Astrocyte of the cerebellum (primary cell): ENCODE data around the gene ALOX12B.
A peak's percentile ranks its signal among the peaks of the same experiment; 100 is the strongest.

Experiments
- DNase-seq: peaks from one replicate; pipeline ENCODE4 v3.0.0-alpha.2; 2011; ENCODE audit warnings: low read depth
- H3K4me3 ChIP-seq: 2 replicates; pipeline ENCODE4 v1.5.1; 2011; ENCODE audit warnings: mild to moderate bottlenecking, low read depth, low read length, moderate library complexity
- in situ Hi-C: cut with HindIII; loops from 2 replicates; pipeline ENCODE4 v1.10.0; 2017; ENCODE audit warnings: low sequenced_read_pairs
- TF ChIP-seq, protein P1 (sequence below): IDR thresholded peaks from 2 replicates; pipeline ENCODE4 v1.5.1; 2012; ENCODE audit warnings: low read length, low read depth, moderate library complexity, mild to moderate bottlenecking; ENCODE audit errors: missing control alignments

ALOX12B gene

DNA sequence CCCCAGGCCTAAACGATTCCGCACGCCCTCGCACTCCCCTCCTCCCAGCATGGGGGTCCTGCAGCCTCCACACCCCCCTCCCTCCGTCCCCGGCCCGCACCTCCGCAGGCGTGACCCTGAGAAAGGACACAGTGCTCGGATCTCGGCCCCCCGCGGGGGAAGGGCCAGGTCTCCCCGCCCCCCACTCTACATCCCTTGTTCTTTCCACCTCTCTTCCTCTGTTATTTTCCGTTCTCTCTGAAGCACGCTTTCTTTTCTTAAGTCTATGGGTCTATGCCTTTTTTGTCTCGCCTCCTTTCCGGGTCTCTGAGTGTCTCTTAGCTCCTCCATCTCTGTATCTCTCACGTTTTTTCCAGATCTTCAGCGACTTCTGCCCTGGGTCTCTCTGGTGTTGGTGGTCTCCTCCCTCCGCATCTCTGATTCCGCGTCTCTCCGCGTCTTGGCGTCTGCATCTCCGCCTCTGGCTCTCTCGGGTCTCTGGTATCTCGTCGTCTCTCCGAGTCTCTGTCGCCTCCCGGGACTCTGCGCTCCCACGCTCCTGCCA, 38.5 kb upstream of the ALOX12B start:
- in situ Hi-C loops = no loop called here
- DNase-seq = no peak
- TF ChIP-seq, protein P1, sequence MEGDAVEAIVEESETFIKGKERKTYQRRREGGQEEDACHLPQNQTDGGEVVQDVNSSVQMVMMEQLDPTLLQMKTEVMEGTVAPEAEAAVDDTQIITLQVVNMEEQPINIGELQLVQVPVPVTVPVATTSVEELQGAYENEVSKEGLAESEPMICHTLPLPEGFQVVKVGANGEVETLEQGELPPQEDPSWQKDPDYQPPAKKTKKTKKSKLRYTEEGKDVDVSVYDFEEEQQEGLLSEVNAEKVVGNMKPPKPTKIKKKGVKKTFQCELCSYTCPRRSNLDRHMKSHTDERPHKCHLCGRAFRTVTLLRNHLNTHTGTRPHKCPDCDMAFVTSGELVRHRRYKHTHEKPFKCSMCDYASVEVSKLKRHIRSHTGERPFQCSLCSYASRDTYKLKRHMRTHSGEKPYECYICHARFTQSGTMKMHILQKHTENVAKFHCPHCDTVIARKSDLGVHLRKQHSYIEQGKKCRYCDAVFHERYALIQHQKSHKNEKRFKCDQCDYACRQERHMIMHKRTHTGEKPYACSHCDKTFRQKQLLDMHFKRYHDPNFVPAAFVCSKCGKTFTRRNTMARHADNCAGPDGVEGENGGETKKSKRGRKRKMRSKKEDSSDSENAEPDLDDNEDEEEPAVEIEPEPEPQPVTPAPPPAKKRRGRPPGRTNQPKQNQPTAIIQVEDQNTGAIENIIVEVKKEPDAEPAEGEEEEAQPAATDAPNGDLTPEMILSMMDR = no peak
- peak overlapping the region; percentile 65 for H3K4me3 ChIP-seq

DNA sequence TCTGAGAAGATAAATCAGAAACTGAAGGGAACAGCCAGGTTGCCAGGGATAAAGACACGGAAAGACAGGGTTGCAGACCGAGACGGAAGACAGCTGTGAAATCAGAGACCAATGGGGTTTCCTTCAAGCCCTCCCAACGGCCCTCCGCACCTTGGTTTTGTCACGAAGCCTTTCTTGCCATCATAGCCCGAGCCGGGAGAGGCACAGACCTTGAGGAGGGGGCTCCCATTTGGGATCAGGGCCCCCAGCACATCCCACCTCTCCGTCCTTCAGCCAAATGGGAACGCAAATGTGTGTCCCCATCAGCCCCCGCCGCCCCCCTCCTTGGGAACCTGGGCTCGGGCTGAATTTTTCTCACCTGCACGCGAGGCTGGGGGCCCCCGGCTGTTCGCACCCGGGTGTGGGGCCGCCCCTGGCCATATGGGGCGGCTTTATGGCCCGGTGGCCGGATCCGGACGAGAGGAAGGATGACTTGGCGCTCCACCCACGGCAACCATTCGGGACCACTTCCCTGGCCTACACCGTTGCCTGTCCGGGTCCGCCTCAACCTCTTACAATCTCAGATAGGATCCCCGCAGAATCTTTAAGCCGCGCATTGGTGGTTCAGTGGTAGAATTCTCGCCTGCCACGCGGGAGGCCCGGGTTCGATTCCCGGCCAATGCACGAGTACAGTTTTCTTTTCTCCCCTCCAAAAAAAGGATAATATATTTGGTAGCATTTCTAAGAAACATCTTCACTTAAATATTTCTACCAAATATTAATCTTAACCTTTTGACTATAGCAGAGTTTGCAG, 37.8 kb upstream of the ALOX12B start:
- in situ Hi-C loops = no loop called here
- H3K4me3 ChIP-seq = peak overlapping the region; percentile 65
- TF ChIP-seq, protein P1 = no peak
- no peak for DNase-seq

DNA sequence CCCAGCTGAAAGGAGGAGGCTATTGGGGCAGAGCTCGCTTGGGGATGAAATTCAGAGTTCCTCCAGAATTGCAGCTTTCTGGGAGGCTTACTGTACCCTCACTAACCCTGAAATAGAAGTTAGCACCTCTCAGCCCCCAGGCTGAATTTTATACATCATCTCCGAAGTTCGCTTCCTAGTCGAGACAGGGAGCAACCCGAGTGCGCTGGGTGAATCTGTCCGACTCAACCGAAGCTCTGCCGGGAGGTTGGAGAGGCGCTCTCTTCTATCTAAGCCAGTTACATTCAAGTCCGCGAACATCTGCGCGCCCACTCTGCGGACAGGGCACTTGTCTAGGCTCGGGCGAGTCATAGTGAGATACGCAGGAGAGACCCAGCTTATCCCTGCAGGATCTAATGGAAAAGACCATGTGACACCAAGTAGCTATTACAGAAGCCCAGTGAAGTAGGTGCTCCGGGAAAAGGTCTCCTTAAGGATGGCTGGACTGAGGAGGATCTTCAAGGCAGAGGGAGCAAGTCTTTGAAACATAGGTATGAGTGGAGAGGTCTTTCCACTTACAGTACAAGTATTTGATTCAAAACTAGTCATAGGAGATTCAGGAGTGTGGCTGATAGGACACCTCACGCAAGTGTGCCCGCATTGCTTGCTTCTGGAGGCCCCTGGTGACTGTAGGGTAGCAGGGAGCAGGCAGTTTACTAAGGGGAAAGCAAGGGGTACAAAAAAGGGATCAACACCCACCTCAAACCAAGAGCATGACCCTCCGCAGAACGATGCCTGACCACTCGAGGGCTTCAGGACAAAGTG, 37.0 kb upstream of the ALOX12B start:
- no peak for DNase-seq
- H3K4me3 ChIP-seq = peak overlapping the region; percentile 54
- in situ Hi-C loops = loop anchor here (25.0 kb wide), 1 partner anchor 188 kb away; the partner anchor contains the start of gene ARHGEF15
- TF ChIP-seq, protein P1 = no peak

DNA sequence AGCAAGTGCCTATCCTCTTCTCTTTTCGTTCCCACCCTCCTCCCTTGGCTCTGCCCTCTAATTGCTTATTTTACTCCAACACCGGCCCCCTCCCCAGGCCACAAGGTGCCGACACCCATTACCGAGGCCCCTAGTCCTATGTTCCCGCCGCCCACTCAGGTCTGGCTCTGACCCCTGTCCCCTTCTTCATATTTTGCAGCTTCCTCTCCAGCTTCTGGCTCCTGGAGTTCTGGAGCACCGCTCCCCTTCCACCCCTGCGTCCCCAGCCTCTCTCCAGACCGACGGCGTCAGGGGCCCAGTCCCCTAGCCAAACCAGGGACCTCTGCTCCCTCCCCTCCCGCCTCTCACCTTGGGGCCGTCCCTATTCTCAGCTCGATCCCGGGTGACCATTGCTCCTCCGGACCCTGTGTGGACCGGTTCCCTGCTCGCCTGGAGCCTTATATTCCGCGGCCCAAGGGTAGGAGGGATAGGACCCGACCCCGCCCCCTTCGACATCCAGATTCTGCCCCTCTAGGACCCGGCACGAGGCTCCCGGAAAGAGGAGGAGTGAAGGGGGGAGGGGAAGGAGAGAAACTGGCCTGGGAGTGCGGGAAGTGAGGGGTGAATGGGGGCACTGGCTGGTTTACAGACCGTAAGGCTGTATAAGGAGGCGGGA, 36.3 kb upstream of the ALOX12B start, which contains the start of gene HES7:
Gene HES7 (minus strand): TSS at position 412 of the 655 bp plus-strand sequence. CDS start 22 bp downstream, at position 390.
- DNase-seq = no peak
- H3K4me3 ChIP-seq = peak within 1 kb of the TSS; percentile 54
- TF ChIP-seq, protein P1 = no peak
- in situ Hi-C loops = loop anchor here (25.0 kb wide), 1 partner anchor 188 kb away; the partner anchor contains the start of gene ARHGEF15

DNA sequence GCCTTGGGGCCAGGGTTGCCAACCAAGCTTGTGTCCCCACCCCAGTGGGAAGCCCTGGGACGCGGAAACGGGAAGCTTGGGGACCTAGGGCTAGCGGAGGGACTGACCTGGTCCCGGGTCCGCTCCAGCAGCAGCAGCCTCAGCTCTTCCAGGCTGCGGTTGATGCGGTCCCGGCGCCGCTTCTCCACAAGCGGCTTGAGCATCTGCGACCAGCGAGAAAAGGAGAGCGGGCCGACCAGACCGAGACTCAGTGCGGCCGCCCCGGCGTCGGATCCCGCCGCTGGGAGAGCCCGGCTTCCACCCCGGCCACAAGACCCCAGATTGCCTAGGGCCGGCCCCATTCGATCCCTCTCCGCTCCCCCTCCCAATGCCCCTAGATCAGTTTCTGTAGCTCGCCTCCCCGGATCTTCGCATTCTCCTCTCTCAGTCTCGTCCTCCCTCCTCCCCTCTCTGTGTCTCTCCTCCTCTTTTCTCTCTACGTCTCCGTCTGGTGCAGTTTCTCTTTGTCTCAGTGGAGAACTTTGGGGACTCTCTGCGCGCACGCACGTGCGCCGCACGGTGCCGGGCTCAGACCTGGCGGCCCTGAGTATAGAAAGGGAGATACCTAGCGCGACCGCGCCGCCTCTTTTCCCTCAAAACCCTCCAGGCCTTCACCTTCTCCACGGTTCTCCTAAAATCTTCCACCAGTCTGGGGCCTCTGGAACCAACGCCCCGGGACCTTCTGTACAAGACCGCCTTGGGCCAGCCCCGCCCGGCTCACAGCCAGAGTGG, 35.6 kb upstream of the ALOX12B start:
- DNase-seq = no peak
- H3K4me3 ChIP-seq = peak overlapping the region; percentile 54
- TF ChIP-seq, protein P1 = no peak
- in situ Hi-C loops = loop anchor here (25.0 kb wide), 1 partner anchor 189 kb away; the partner anchor contains the start of gene ARHGEF15
